Measurements from ENCODE around the gene LDLRAD4. TPM values are rescaled to one million over a fixed set of nuclear protein-coding genes. Genes with fewer than 3 reads are reported as not detected.

The LDLRAD4 gene
- total and polyA plus RNA-seq, 9 of the 15 experiments (the other 6 are each of a cell fraction or from before 2014, with no cell fraction given), result 0.01 TPM; not detected in 8

DNA sequence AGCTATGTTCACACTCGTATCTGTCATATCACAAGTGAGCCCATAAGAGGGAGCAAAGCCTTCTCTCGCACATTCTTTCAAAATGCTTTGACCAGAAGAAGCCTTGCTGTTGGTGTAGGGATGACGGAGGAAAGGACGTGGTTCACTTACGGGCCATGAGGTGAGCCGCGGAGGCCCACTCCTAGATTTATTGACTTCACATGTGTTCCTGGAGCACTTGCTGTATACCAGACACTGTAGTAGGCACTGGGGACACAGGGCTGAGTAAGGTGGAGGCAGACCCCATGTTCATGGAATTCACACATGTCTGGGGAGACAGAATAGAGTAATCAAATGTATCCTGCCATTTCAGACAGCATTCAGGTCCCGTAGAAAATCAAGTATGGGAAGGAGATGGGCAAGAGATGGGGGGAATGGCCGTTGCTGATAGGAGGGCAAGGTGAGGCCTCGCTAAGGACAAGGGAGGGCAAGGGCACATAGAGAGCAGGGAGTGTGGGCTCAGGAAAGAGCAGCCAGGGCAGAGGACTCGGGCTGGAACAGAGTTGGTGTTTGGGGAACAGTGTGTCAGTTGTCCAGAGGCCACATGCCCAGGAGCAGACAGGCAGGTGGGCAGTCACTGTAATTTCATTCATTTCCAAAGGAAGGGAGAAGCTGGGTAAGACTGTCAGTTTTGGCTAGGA, 182.2 kb downstream of the LDLRAD4 start:
- ChIA-PET CTCF (ENCODE audit: low intra/inter-chr PET ratio) (no interaction called here), POLR2A (no interaction called here)

More for the DNA sequence above, 182.2 kb downstream of the LDLRAD4 start:
- no peak for FAIRE-seq
- WGBS (ENCODE audit: insufficient coverage, low coverage, missing lambda C conversion rate), result under 1% methylated on average over 11 of the region's 11 CpGs
- Histone ChIP-seq H3K27me3 (ENCODE audit: control insufficient read depth in 2 of 2, insufficient read depth in 2 of 2, low read length in 2 of 2) (peaks cover 21 to 37% of the 10 kb centered on the region in 2 experiments; a peak in 4 of 5 replicates), H3K4me3 (no peak overlapping the region), H3K4me2 (ENCODE audit: insufficient read depth, low read length) (no peak overlapping the region), H3K79me2 (ENCODE audit: control insufficient read depth, insufficient read depth, low read length) (no peaks in the 10 kb centered on the region), H3K36me3 (ENCODE audit: control insufficient read depth, insufficient read depth, low read length) (no peaks in the 10 kb centered on the region), H3K4me1 (replicated peaks in 1 of 2; ENCODE audit: control insufficient read depth in 2 of 2, insufficient read depth in 2 of 2, low read length in 2 of 2) (no peaks in the 10 kb centered on the region), H3K9me1 (ENCODE audit: control insufficient read depth, insufficient read depth, low read length) (no peaks in the 10 kb centered on the region), H2AFZ (ENCODE audit: low read depth, low read length) (no peak overlapping the region), H4K20me1 (replicated peaks; ENCODE audit: control insufficient read depth, insufficient read depth, low read length) (no peaks in the 10 kb centered on the region; the same call in 1 of the 2 replicates), H3K9me3 (replicated peaks; ENCODE audit: control insufficient read depth, insufficient read depth, low read depth, low read length) (no peaks in the 10 kb centered on the region), H3K9ac (ENCODE audit: insufficient read depth in 1 of 2, low read depth in 2 of 2, low read length in 2 of 2) (no peak overlapping the region), H3K27ac (ENCODE audit: extremely low read depth, low read depth, low read length) (no peak overlapping the region)
- intact Hi-C loops (cut with micrococcal nuclease), result no loop called here
- no TSS peak for BruUV-seq (replicated peaks)
- in situ Hi-C loops (cut with MboI), result no loop called here
- TF ChIP-seq SPI1 (IDR thresholded peaks at IDR 0.05; ENCODE audit: borderline replicate concordance, low read depth, low read length) (no peak), SMARCC2 (IDR thresholded peaks at IDR 0.05; ENCODE audit: low read depth) (no peak), ZKSCAN3 (CRISPR knock-in tag; IDR thresholded peaks at IDR 0.05) (no peak), DNMT1 (IDR thresholded peaks at IDR 0.05) (no peak), SMAD2 (IDR thresholded peaks at IDR 0.05; ENCODE audit: low read depth, low read length) (no peak), NRF1 (conservative IDR thresholded peaks at IDR 0.05 in 1 of 2, IDR thresholded peaks at IDR 0.05 in 1 of 2) (no peak), MTA2 (IDR thresholded peaks at IDR 0.05; ENCODE audit: low read depth) (no peak), NR2F6 (CRISPR knock-in tag; IDR thresholded peaks at IDR 0.05) (no peak), ZNF699 (CRISPR knock-in tag; IDR thresholded peaks at IDR 0.05; ENCODE audit: insufficient replicate concordance) (no peak), ETS2 (tag; IDR thresholded peaks at IDR 0.05; ENCODE audit: borderline replicate concordance, poor library complexity, severe bottlenecking) (no peak), SMAD1 (IDR thresholded peaks at IDR 0.05; ENCODE audit: low read depth, low read length, partially characterized antibody) (no peak), TGIF2 (CRISPR knock-in tag; IDR thresholded peaks at IDR 0.05) (no peak), KAT7 (CRISPR knock-in tag; IDR thresholded peaks at IDR 0.05; ENCODE audit: borderline replicate concordance) (no peak)
- TF ChIP-seq, protein P1, sequence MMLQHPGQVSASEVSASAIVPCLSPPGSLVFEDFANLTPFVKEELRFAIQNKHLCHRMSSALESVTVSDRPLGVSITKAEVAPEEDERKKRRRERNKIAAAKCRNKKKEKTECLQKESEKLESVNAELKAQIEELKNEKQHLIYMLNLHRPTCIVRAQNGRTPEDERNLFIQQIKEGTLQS (IDR thresholded peaks at IDR 0.05), result no peak
- TF ChIP-seq, protein P1 (CRISPR knock-in tag; conservative IDR thresholded peaks at IDR 0.05), result no peak
- TF ChIP-seq, protein P2, sequence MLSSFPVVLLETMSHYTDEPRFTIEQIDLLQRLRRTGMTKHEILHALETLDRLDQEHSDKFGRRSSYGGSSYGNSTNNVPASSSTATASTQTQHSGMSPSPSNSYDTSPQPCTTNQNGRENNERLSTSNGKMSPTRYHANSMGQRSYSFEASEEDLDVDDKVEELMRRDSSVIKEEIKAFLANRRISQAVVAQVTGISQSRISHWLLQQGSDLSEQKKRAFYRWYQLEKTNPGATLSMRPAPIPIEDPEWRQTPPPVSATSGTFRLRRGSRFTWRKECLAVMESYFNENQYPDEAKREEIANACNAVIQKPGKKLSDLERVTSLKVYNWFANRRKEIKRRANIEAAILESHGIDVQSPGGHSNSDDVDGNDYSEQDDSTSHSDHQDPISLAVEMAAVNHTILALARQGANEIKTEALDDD (IDR thresholded peaks at IDR 0.05), result no peak
- TF ChIP-seq, protein P3, sequence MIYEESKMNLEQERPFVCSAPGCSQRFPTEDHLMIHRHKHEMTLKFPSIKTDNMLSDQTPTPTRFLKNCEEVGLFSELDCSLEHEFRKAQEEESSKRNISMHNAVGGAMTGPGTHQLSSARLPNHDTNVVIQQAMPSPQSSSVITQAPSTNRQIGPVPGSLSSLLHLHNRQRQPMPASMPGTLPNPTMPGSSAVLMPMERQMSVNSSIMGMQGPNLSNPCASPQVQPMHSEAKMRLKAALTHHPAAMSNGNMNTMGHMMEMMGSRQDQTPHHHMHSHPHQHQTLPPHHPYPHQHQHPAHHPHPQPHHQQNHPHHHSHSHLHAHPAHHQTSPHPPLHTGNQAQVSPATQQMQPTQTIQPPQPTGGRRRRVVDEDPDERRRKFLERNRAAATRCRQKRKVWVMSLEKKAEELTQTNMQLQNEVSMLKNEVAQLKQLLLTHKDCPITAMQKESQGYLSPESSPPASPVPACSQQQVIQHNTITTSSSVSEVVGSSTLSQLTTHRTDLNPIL (CRISPR knock-in tag; IDR thresholded peaks at IDR 0.05), result no peak
- DNase-seq (ENCODE audit: extremely low read depth in 1 of 4, low spot score in 3 of 4), result no peak
- no peak for ATAC-seq

All from K562 (cell line).